GM12878 (cell line): ENCODE measurements around the gene DNAJC16. TPM values are rescaled to one million over a fixed set of nuclear protein-coding genes. Genes with fewer than 3 reads are reported as not detected.

Experiments
- CBX3 ChIP-seq: fragments of 200-600 bp; sonication (generic); IDR thresholded peaks from 2 replicates; pipeline ENCODE4 v1.6.1; 2016; ENCODE audit warnings: low read depth, borderline replicate concordance
- CEBPB ChIP-seq, 2 experiments: fragments of 150-350 bp in 1 of 2; IDR thresholded peaks; 2 replicates each; pipeline ENCODE4 v1.6.1; 2012 to 2014; ENCODE audit warnings: low read depth in 2 of 2, low read length in 2 of 2, borderline replicate concordance in 1 of 2, inconsistent platforms in 1 of 2
- ETV6 ChIP-seq, 2 experiments: fragments of 450-650 bp in 1 of 2; IDR thresholded peaks in 1 of 2; conservative IDR thresholded peaks in 1 of 2; 2 replicates each; pipeline ENCODE4 v1.6.1; 2014; ENCODE audit warnings: antibody characterized with exemption in 1 of 2, borderline replicate concordance in 1 of 2, low read depth in 1 of 2, mild to moderate bottlenecking in 1 of 2, moderate library complexity in 1 of 2
- EZH2 ChIP-seq: IDR thresholded peaks from 2 replicates; pipeline ENCODE4 v1.6.1; 2012; ENCODE audit warnings: low read depth, mild to moderate bottlenecking, control low read depth, inconsistent platforms, low read length, borderline replicate concordance; ENCODE audit not compliant: control insufficient read depth
- FOXM1 ChIP-seq: IDR thresholded peaks from 2 replicates; pipeline ENCODE4 v1.6.1; 2012; ENCODE audit warnings: low read depth, mild to moderate bottlenecking, inconsistent platforms, low read length, moderate library complexity
- HDAC6 ChIP-seq: fragments of 200-600 bp; sonication (generic); IDR thresholded peaks from one replicate; pipeline ENCODE4 v1.8.0; 2017; ENCODE audit warnings: antibody characterized with exemption; ENCODE audit not compliant: unreplicated experiment
- IRF4 ChIP-seq: IDR thresholded peaks from 2 replicates; pipeline ENCODE4 v1.6.1; 2011; ENCODE audit warnings: low read depth, low read length
- NBN ChIP-seq: fragments of 450-650 bp; IDR thresholded peaks from 2 replicates; pipeline ENCODE4 v1.6.1; 2016
- NFYA ChIP-seq: IDR thresholded peaks from 2 replicates; pipeline ENCODE4 v1.6.1; 2011; ENCODE audit warnings: low read depth, mild to moderate bottlenecking, low read length, improper control_type of control experiment, borderline replicate concordance
- PAX5 ChIP-seq: IDR thresholded peaks from 2 replicates; pipeline ENCODE4 v1.6.1; 2011; ENCODE audit warnings: low read depth, low read length, borderline replicate concordance
- POLR2A ChIP-seq: IDR thresholded peaks from 2 replicates; pipeline ENCODE4 v1.6.1; 2011; ENCODE audit warnings: low read depth, mild to moderate bottlenecking, low read length
- RAD21 ChIP-seq: IDR thresholded peaks from 2 replicates; pipeline ENCODE4 v1.6.1; 2011; ENCODE audit warnings: mild to moderate bottlenecking, low read depth, low read length, moderate library complexity; ENCODE audit not compliant: insufficient read depth
- SMARCA5 ChIP-seq: fragments of 450-650 bp; IDR thresholded peaks from 2 replicates; pipeline ENCODE4 v1.6.1; 2017; ENCODE audit warnings: mild to moderate bottlenecking
- SP1 ChIP-seq: IDR thresholded peaks from one replicate; pipeline ENCODE4 v1.6.1; 2011; ENCODE audit warnings: low read depth, low read length
- SUPT20H ChIP-seq: IDR thresholded peaks from 2 replicates; pipeline ENCODE4 v1.6.1; 2011; ENCODE audit warnings: low read depth, mild to moderate bottlenecking, low read length, moderate library complexity, borderline replicate concordance; ENCODE audit not compliant: control insufficient read depth
- SUZ12 ChIP-seq: fragments of 200-600 bp; sonication (generic); IDR thresholded peaks from one replicate; pipeline ENCODE4 v1.6.1; 2018; ENCODE audit warnings: antibody characterized with exemption, mild to moderate bottlenecking; ENCODE audit not compliant: unreplicated experiment
- ZNF24 ChIP-seq: fragments of 450-650 bp; IDR thresholded peaks from 2 replicates; pipeline ENCODE4 v1.6.1; 2017; ENCODE audit warnings: antibody characterized with exemption, mild to moderate bottlenecking
- polyA plus RNA-seq, 11 experiments: library from polyadenylated mRNA; depleted of rRNA in 4 of 11; unstranded in 6 of 11; stranded (reverse) in 5 of 11; fragments of >200 nt; fragmentation: Nextera tagmentation in 4 of 11; fragmentation: Illumina TruSeq in 1 of 11; extraction: Ambion mirVana in 4 of 11; extraction: Trizol in 1 of 11; gene quantifications; 1 replicate in 1 of 11; 2 replicates in 10 of 11; pipeline versions ENCODE4 v1.2.1 to v1.2.3, GENCODE V29; 2011 to 2016; ENCODE audit warnings: inconsistent platforms in 2 of 11, missing spikeins in 2 of 11, low read depth in 1 of 11
- total RNA-seq, 4 experiments: library from RNA; depleted of rRNA in 3 of 4; stranded (reverse); fragments of >200 nt in 3 of 4; fragmentation: Illumina TruSeq in 1 of 4; extraction: Trizol in 1 of 4; gene quantifications; 2 replicates each; pipeline versions ENCODE4 v1.2.1 to v1.2.3, GENCODE V29; 2013 to 2021
- TF ChIP-seq, protein P1 (sequence below): fragments of 450-650 bp; IDR thresholded peaks from 2 replicates; pipeline ENCODE4 v1.6.1; 2017; ENCODE audit warnings: borderline replicate concordance
- TF ChIP-seq, protein P2 (sequence below): fragments of 150-350 bp; IDR thresholded peaks from 2 replicates; pipeline ENCODE4 v1.6.1; 2014; ENCODE audit warnings: mild to moderate bottlenecking, low read depth, low read length
- TF ChIP-seq, protein P3 (sequence below): fragments of 450-650 bp; IDR thresholded peaks from 2 replicates; pipeline ENCODE4 v1.6.1; 2017; ENCODE audit warnings: mild to moderate bottlenecking
- TF ChIP-seq, protein P4 (sequence below): fragments of 450-650 bp; IDR thresholded peaks from 2 replicates; pipeline ENCODE4 v1.6.1; 2017; ENCODE audit warnings: mild to moderate bottlenecking, moderate library complexity

DNAJC16 gene
- total and polyA plus RNA-seq, 10 of the 15 experiments (the other 5 are each of a cell fraction or from before 2014, with no cell fraction given): 2.4 to 12.7 (median 7.8) TPM

DNA sequence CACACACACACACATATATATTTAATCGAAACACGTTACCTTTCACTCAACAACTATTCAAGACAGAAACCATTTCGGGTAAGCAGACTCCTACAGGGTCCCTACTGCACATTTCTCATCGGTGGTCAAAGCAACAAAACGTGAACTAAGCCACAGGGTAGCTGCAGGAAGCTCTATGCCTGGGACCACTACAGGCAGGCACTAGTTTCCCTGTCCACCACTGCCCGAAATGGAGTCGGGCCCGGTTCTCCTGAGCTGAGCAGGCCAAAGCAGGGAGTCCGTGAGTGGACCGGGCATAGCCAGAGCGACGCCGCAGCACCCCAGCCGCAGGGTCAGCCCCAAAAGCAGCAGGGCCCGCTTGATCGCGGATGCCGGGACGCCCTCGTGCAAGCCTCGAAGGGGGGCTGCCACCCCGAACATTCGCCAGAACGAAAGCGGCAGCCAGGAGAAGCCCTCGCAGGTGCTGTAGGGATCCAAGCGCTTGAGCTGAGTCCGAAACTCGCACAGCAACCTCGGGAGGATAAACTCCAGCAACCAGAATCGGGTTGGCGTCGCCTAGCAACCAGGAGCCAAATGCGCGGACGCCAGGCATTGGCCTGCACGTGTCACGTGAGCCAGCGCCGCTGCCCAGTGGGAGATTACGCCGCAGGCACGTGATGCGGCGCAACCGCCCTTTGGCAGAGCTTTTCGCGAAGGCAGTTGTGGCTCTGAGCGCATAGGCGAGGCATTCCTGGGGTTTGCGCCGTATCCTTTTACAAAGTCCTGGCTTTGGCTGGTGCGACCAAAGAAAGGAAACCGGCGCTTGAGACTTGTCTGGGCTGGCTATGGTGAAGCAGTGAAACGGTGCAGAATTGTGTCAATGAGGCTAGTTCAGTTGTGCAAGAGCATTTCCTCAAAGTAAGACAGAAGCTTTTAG, 76.7 kb downstream of the DNAJC16 start (continued):
- TF ChIP-seq FOXM1: no peak
- peak; percentile 72 for TF ChIP-seq POLR2A
- TF ChIP-seq IRF4: no peak
- peak; percentile 89 for TF ChIP-seq SP1
- TF ChIP-seq, protein P1, sequence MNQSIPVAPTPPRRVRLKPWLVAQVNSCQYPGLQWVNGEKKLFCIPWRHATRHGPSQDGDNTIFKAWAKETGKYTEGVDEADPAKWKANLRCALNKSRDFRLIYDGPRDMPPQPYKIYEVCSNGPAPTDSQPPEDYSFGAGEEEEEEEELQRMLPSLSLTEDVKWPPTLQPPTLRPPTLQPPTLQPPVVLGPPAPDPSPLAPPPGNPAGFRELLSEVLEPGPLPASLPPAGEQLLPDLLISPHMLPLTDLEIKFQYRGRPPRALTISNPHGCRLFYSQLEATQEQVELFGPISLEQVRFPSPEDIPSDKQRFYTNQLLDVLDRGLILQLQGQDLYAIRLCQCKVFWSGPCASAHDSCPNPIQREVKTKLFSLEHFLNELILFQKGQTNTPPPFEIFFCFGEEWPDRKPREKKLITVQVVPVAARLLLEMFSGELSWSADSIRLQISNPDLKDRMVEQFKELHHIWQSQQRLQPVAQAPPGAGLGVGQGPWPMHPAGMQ: no peak
- no peak for TF ChIP-seq ZNF24
- no peak for TF ChIP-seq SUPT20H
- no peak for TF ChIP-seq SUZ12
- TF ChIP-seq HDAC6: no peak
- TF ChIP-seq NFYA: peak; percentile 37; the same call in 1 of the 2 replicates
- TF ChIP-seq, protein P2, sequence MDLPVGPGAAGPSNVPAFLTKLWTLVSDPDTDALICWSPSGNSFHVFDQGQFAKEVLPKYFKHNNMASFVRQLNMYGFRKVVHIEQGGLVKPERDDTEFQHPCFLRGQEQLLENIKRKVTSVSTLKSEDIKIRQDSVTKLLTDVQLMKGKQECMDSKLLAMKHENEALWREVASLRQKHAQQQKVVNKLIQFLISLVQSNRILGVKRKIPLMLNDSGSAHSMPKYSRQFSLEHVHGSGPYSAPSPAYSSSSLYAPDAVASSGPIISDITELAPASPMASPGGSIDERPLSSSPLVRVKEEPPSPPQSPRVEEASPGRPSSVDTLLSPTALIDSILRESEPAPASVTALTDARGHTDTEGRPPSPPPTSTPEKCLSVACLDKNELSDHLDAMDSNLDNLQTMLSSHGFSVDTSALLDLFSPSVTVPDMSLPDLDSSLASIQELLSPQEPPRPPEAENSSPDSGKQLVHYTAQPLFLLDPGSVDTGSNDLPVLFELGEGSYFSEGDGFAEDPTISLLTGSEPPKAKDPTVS: no peak
- TF ChIP-seq CEBPB (IDR thresholded peaks at IDR 0.05; ENCODE audit: borderline replicate concordance in 1 of 2, low read depth in 2 of 2, low read length in 2 of 2): no peak
- TF ChIP-seq, protein P3, sequence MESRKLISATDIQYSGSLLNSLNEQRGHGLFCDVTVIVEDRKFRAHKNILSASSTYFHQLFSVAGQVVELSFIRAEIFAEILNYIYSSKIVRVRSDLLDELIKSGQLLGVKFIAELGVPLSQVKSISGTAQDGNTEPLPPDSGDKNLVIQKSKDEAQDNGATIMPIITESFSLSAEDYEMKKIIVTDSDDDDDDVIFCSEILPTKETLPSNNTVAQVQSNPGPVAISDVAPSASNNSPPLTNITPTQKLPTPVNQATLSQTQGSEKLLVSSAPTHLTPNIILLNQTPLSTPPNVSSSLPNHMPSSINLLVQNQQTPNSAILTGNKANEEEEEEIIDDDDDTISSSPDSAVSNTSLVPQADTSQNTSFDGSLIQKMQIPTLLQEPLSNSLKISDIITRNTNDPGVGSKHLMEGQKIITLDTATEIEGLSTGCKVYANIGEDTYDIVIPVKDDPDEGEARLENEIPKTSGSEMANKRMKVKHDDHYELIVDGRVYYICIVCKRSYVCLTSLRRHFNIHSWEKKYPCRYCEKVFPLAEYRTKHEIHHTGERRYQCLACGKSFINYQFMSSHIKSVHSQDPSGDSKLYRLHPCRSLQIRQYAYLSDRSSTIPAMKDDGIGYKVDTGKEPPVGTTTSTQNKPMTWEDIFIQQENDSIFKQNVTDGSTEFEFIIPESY: no peak
- no peak for TF ChIP-seq EZH2
- TF ChIP-seq CBX3: no peak
- TF ChIP-seq PAX5: no peak
- TF ChIP-seq SMARCA5: no peak
- TF ChIP-seq ETV6 (conservative IDR thresholded peaks at IDR 0.05 in 1 of 2, IDR thresholded peaks at IDR 0.05 in 1 of 2; ENCODE audit: borderline replicate concordance in 1 of 2, low read depth in 1 of 2): no peak
- TF ChIP-seq, protein P4, sequence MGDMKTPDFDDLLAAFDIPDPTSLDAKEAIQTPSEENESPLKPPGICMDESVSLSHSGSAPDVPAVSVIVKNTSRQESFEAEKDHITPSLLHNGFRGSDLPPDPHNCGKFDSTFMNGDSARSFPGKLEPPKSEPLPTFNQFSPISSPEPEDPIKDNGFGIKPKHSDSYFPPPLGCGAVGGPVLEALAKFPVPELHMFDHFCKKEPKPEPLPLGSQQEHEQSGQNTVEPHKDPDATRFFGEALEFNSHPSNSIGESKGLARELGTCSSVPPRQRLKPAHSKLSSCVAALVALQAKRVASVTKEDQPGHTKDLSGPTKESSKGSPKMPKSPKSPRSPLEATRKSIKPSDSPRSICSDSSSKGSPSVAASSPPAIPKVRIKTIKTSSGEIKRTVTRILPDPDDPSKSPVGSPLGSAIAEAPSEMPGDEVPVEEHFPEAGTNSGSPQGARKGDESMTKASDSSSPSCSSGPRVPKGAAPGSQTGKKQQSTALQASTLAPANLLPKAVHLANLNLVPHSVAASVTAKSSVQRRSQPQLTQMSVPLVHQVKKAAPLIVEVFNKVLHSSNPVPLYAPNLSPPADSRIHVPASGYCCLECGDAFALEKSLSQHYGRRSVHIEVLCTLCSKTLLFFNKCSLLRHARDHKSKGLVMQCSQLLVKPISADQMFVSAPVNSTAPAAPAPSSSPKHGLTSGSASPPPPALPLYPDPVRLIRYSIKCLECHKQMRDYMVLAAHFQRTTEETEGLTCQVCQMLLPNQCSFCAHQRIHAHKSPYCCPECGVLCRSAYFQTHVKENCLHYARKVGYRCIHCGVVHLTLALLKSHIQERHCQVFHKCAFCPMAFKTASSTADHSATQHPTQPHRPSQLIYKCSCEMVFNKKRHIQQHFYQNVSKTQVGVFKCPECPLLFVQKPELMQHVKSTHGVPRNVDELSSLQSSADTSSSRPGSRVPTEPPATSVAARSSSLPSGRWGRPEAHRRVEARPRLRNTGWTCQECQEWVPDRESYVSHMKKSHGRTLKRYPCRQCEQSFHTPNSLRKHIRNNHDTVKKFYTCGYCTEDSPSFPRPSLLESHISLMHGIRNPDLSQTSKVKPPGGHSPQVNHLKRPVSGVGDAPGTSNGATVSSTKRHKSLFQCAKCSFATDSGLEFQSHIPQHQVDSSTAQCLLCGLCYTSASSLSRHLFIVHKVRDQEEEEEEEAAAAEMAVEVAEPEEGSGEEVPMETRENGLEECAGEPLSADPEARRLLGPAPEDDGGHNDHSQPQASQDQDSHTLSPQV: no peak
- no peak for TF ChIP-seq NBN
- no peak for TF ChIP-seq RAD21
